Aorta (tissue), 5 donors: ENCODE results near the gene MAJIN. TPM values are rescaled to one million over a fixed set of nuclear protein-coding genes. Genes with fewer than 3 reads are reported as not detected.

Source experiments
- ATAC-seq: fragments of 200-7000 bp; cut with Tn5 transposase; one replicate; pipeline ENCODE4 v1.9.1; 2022; ENCODE audit warnings: moderate library complexity; ENCODE audit not compliant: low FRiP score
- DNase-seq, 2 donors: peaks; one replicate each; pipeline ENCODE4 v3.0.0-alpha.2; 2020
- H3K27ac ChIP-seq, 2 donors: one replicate each; pipeline ENCODE4 v1.5.1; 2013; ENCODE audit warnings: low read length in 2 of 2, mild to moderate bottlenecking in 2 of 2, moderate library complexity in 2 of 2, control low read depth in 1 of 2, inconsistent platforms in 1 of 2, low read depth in 1 of 2
- H3K27me3 ChIP-seq, 2 donors: one replicate each; pipeline ENCODE4 v1.6.1; 2013; ENCODE audit warnings: control low read depth in 1 of 2, low read length in 1 of 2, mild to moderate bottlenecking in 1 of 2, moderate library complexity in 1 of 2; ENCODE audit not compliant: insufficient read depth in 2 of 2, control insufficient read depth in 1 of 2
- H3K36me3 ChIP-seq, 2 donors: one replicate each; pipeline ENCODE4 v1.6.1; 2013; ENCODE audit warnings: control low read depth in 1 of 2, low read length in 1 of 2, mild to moderate bottlenecking in 1 of 2; ENCODE audit not compliant: insufficient read depth in 2 of 2, control insufficient read depth in 1 of 2
- H3K4me1 ChIP-seq, 2 donors: one replicate each; pipeline ENCODE4 v1.6.1; 2013; ENCODE audit warnings: low read length in 2 of 2, control low read depth in 1 of 2, mild to moderate bottlenecking in 1 of 2, moderate library complexity in 1 of 2; ENCODE audit not compliant: insufficient read depth in 2 of 2, control insufficient read depth in 1 of 2
- H3K4me3 ChIP-seq, 2 donors: one replicate each; pipeline ENCODE4 v1.5.1; 2013; ENCODE audit warnings: low read length in 2 of 2, control low read depth in 1 of 2, mild to moderate bottlenecking in 1 of 2
- H3K9me3 ChIP-seq: one replicate; pipeline ENCODE4 v1.6.1; 2013; ENCODE audit warnings: mild to moderate bottlenecking, low read length; ENCODE audit not compliant: control insufficient read depth
- WGBS, 2 donors: extraction: QIAGEN DNeasy Blood & Tissue Kit; methylation state at CpG; one replicate each; pipeline ENCODE4 v1.1.7; 2013; 5-methylcytosine and 5-hydroxymethylcytosine counted together
- intact Hi-C, 2 donors: fragments of 100-400 bp; cut with DNase I; formaldehyde crosslinking; loops; one replicate each; pipeline versions ENCODE4 v1.14.2 to v1.15.0; 2022
- long read RNA-seq, 2 donors: library from polyadenylated mRNA; unstranded; transcript quantifications; one replicate each; pipeline ENCODE4 v2.0.0, GENCODE V29; 2020 to 2021
- polyA plus RNA-seq, 2 donors: library from polyadenylated mRNA; stranded (reverse); fragments of 200-250 nt; gene quantifications; one replicate each; pipeline ENCODE4 v1.2.3, GENCODE V29; 2013
- total RNA-seq, 2 donors: library from RNA; stranded (reverse); fragmentation: NEBNext Ultra II Directional; extraction: Animal tissue kit (Norgen Biotek cat#: 25700); gene quantifications; one replicate each; pipeline ENCODE4 v1.2.1, GENCODE V29; 2021
- donor health status: healthy with polysubstance abuse.
- donor health status: Bipolar disorder and iron deficiency.
- donor health status: DM: no; HTN: no; CAD: no.
- donor health status: DM: no; HTN: no; CAD: no.
- donor health status: DM: yes; HTN: yes; CAD: no.

The MAJIN gene, protein sequence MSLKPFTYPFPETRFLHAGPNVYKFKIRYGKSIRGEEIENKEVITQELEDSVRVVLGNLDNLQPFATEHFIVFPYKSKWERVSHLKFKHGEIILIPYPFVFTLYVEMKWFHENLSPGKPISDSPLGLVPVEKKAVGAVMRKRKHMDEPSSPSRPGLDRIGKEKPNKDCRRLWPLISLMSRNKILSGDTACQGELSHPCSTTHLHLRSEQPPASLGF
- not detected for total RNA-seq
- polyA plus RNA-seq, result not detected
- long read RNA-seq, donor 1, result 0 reads
- long read RNA-seq, donor 2, result 0 reads

DNA sequence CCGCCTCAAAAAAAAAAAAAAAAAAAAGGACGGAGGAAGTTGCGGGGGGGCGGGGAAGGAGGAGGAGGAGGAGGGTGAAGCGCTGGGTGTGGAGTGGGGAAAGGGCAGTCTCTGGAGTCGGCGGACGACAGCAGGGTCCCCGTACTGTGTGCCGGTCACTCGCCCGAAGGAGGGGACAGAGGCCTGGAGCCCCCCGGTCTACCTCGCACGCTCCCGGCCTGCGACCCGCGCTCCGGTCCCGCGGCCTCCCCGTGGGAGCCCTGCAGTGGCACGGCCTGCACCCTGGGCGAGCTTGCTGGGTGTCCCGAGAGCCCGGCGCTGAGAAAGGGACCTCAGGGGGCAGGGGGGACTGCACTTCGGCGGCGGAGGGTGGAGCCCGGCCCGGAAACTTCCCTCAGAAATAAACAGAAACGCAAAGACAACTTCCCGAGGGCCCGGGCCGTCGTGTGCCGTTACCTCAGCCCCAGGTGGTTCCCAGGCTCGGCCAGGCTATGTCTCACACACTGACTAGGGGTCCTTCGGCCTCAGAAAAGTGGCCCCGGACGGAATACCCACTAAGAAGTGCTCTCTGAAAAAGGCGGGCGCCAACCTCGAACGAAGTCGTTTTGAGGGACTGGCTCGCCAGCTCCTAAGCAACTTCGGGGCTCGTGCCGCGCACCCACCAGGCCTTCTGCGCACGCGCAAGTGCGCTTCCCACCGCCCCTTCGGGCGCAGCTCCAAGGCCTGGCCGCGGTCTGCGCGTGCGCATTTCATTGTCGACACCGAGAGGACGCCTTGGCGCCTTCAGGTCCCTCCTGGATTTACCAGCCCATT, at the start of gene MAJIN:
TSS of gene MAJIN (minus strand) at position 688 of the 813 bp plus-strand sequence. CDS start 12,703 bp downstream, outside the sequence.
- peak; percentile 91 for ATAC-seq
- Histone ChIP-seq H3K27me3 (no peaks in the 10 kb centered on the region), H3K9me3 (no peaks in the 10 kb centered on the region), H3K27ac (no peak within 1 kb of the TSS), H3K4me1 (no peaks in the 10 kb centered on the region), H3K4me3 (no peak within 1 kb of the TSS), H3K36me3 (no peaks in the 10 kb centered on the region)
- intact Hi-C loops, result no loop called here
- WGBS, 2 donors, result 13 to 18% methylated on average over 66 to 69 of the region's 69 CpGs
- DNase-seq, result peak; percentile 90 to 96

GRCh38 chr11:65021509-65021908, 49.6 kb upstream of the MAJIN start:
- H3K27ac ChIP-seq, result no peak overlapping the region
- no peaks in the 10 kb centered on the region for H3K27me3 ChIP-seq
- ATAC-seq (no peak), DNase-seq (no peak)
- WGBS, 2 donors, result 87 to 95% methylated on average over 7 to 11 of the region's 11 CpGs
- H3K4me3 ChIP-seq, result no peak overlapping the region
- intact Hi-C loops, result loop anchor here in 1 of 2 donors (10.0 kb wide), 1 partner anchor 63 kb away; the partner anchor contains the start of genes CDCA5 and ZFPL1
- no peaks in the 10 kb centered on the region for H3K4me1 ChIP-seq
- no peaks in the 10 kb centered on the region for H3K9me3 ChIP-seq
- no peaks in the 10 kb centered on the region for H3K36me3 ChIP-seq

DNA sequence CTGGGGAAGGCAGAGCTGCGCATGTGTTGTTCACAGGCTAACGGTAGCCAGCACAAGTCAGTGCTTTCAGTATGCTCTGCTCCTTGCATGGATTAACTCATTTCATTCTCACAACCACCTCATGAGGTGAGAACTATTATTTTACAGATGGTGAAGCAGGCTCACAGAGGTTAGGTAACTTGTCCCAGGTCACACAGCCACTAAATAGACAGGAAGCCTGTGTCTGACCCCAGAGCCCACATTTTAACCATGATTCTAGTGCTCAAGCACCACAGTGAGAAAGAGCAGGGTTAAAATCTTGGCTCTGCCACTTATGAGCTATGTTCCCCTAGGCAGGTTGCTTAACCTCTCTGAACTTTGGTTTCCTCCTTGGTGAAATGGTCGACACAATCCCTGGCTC, 49.1 kb upstream of the MAJIN start:
- H3K4me3 ChIP-seq, result no peak overlapping the region
- no peak for ATAC-seq
- H3K36me3 ChIP-seq, result no peaks in the 10 kb centered on the region
- WGBS, 2 donors, result 87% methylated on average over 3 of the region's 3 CpGs
- H3K27ac ChIP-seq, result no peak overlapping the region
- intact Hi-C loops, result loop anchor here in 1 of 2 donors (10.0 kb wide), 1 partner anchor 64 kb away; the partner anchor contains the start of genes CDCA5 and ZFPL1
- no peaks in the 10 kb centered on the region for H3K4me1 ChIP-seq
- no peak for DNase-seq
- no peaks in the 10 kb centered on the region for H3K9me3 ChIP-seq
- no peaks in the 10 kb centered on the region for H3K27me3 ChIP-seq

- Histone ChIP-seq H3K27ac (no peak overlapping the region), H3K27me3 (no peaks in the 10 kb centered on the region), H3K36me3 (no peaks in the 10 kb centered on the region), H3K9me3 (no peaks in the 10 kb centered on the region), H3K4me1 (no peaks in the 10 kb centered on the region), H3K4me3 (no peak overlapping the region)
- no peak for ATAC-seq
- DNase-seq, result no peak
- intact Hi-C loops, result loop anchor here in 1 of 2 donors (10.0 kb wide), 1 partner anchor 65 kb away; the partner anchor contains the start of genes CDCA5 and ZFPL1
- 89 to 90% methylated on average over 7 of the region's 7 CpGs for WGBS, 2 donors
Measured at GRCh38 chr11:65019824-65020223, 47.9 kb upstream of the MAJIN start.

DNA sequence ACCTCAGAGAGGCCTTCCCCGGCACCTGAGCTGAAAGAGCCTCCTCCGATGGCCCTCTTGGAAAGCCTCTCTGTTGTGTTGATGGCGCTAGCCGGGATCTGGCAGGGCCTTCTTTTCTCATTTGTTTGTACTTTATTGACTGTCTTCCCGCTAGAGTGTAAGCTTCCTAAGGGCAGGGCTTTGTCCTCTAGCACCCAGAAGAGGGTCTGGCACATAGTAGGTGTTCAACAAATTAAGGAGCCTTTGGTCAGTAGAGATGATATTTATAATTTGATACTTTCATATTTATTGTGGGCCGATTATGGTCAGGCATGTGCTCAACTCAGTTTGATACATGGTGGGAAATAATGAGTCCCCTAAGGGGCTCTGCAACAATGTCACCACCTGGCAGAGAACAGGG, 46.0 kb upstream of the MAJIN start:
- intact Hi-C loops, result no loop called here
- ATAC-seq, result no peak
- H3K9me3 ChIP-seq, result no peaks in the 10 kb centered on the region
- no peak overlapping the region for H3K4me3 ChIP-seq
- no peaks in the 10 kb centered on the region for H3K27me3 ChIP-seq
- no peak for DNase-seq
- no peaks in the 10 kb centered on the region for H3K36me3 ChIP-seq
- WGBS, 2 donors, result 95 to 98% methylated on average over 6 of the region's 6 CpGs
- no peaks in the 10 kb centered on the region for H3K4me1 ChIP-seq
- no peak overlapping the region for H3K27ac ChIP-seq

GRCh38 chr11:65016705-65017104, 44.8 kb upstream of the MAJIN start:
- Histone ChIP-seq H3K4me3 (no peak overlapping the region), H3K4me1 (no peaks in the 10 kb centered on the region), H3K27me3 (no peaks in the 10 kb centered on the region), H3K36me3 (no peaks in the 10 kb centered on the region), H3K27ac (no peak overlapping the region), H3K9me3 (no peaks in the 10 kb centered on the region)
- ATAC-seq, result no peak
- intact Hi-C loops, result no loop called here
- 92 to 93% methylated on average over 4 of the region's 4 CpGs for WGBS, 2 donors
- no peak for DNase-seq

DNA sequence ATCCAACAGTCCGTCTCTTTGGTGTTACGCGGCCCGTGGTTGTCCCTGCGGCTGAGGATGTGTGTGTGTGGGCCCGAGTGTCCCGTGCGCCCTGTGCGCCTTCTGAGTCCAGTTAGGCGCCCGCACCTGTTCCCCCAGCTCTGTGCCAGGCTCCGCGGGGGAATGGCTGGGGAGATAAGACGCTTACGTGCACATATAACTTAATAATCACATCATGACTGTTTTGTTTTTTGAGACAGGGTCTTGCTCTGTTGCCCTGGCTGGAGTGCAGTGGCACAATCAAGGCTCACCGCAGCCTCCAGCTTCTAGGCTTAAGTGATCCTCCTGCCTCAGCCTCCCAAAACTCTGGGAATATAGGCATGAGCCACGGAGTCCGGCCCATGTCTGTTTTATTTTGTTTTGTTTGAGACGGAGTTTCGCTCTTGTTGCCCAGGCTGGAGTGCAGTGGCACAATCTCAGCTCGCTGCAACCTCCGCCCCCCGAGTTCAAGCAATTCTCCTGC, 42.9 kb upstream of the MAJIN start:
- H3K9me3 ChIP-seq, result no peaks in the 10 kb centered on the region
- no peak for DNase-seq
- H3K27ac ChIP-seq, result peak overlapping the region in 1 of 2 donors; percentile 94
- H3K4me1 ChIP-seq, result no peaks in the 10 kb centered on the region
- H3K36me3 ChIP-seq, result no peaks in the 10 kb centered on the region
- no peaks in the 10 kb centered on the region for H3K27me3 ChIP-seq
- intact Hi-C loops, result loop anchor here (2.0 to 5.0 kb wide), 2 partner anchors 102 to 103 kb away; partner anchors contain the start of gene ZNHIT2 (in 2 of the 2)
- ATAC-seq, result peak; percentile 23
- peak overlapping the region; percentile 3 to 88 for H3K4me3 ChIP-seq
- WGBS, 2 donors, result 28 to 30% methylated on average over 23 of the region's 23 CpGs

GRCh38 chr11:65013888-65014725, 42.2 kb upstream of the MAJIN start, which contains the start of gene ARL2:
TSS of gene ARL2 (plus strand) at chr11:65014160. CDS start at chr11:65014208, 48 bp downstream.
- DNase-seq (peak; percentile 95 to 96), ATAC-seq (peak; percentile 95)
- Histone ChIP-seq H3K9me3 (no peaks in the 10 kb centered on the region), H3K27me3 (no peaks in the 10 kb centered on the region), H3K4me3 (peak within 1 kb of the TSS; percentile 62 to 88), H3K27ac (peak within 1 kb of the TSS; percentile 94 to 97), H3K4me1 (no peaks in the 10 kb centered on the region), H3K36me3 (no peaks in the 10 kb centered on the region)
- intact Hi-C loops, result loop anchor here (2.0 to 5.0 kb wide), 2 partner anchors 103 kb away; partner anchors contain the start of gene ZNHIT2 (in 2 of the 2)
- 0% methylated on average over 68 to 96 of the region's 96 CpGs for WGBS, 2 donors
